Common myeloid progenitor, CD34-positive (primary cell): ENCODE measurements around the gene RNASEH2C. TPM values are rescaled to one million over a fixed set of nuclear protein-coding genes. Genes with fewer than 3 reads are reported as not detected.
A peak's percentile ranks its signal among the peaks of the same experiment; 100 is the strongest.
"Not testable (repeated sequence)": the region's sequence is repeated elsewhere in the genome, so short reads cannot be mapped to it uniquely, and the experiment has no call there.

Experiments
- CTCF ChIA-PET: fragments of 350-600 bp; sonication (Branson Sonifier 250); formaldehyde crosslinking; loops from one replicate; lab custom pipeline; 2021; ENCODE audit warnings: antibody characterized with exemption; lab: Charles Lee
- POLR2A ChIA-PET: fragments of 350-600 bp; sonication (Branson Sonifier 250); formaldehyde crosslinking; loops from one replicate; lab custom pipeline; 2021; ENCODE audit warnings: antibody characterized with exemption; lab: Charles Lee
- DNase-seq, 3 donors: peaks; one replicate each; pipeline versions ENCODE4 v3.0.0 to v3.0.0-alpha.2; 2013
- H3K27ac ChIP-seq, 2 experiments: 1 replicate in 1 of 2; 2 replicates in 1 of 2; pipeline ENCODE4 v1.7.0; 2013; ENCODE audit warnings: inconsistent platforms in 2 of 2, low read length in 2 of 2, mild to moderate bottlenecking in 2 of 2, low read depth in 1 of 2, moderate library complexity in 1 of 2; ENCODE audit not compliant: severe bottlenecking in 2 of 2, insufficient read depth in 1 of 2, poor library complexity in 1 of 2
- H3K27me3 ChIP-seq, 5 experiments: replicated peaks in 2 of 5; 1 replicate in 3 of 5; 2 replicates in 2 of 5; pipeline versions ENCODE4 v1.6.1 to v1.7.0; 2013; ENCODE audit warnings: low read length in 4 of 5, mild to moderate bottlenecking in 2 of 5, moderate library complexity in 2 of 5, inconsistent platforms in 1 of 5; ENCODE audit not compliant: insufficient read depth in 5 of 5, control insufficient read depth in 4 of 5
- H3K36me3 ChIP-seq, 4 experiments: 1 replicate in 2 of 4; 2 replicates in 2 of 4; pipeline versions ENCODE4 v1.6.1 to v1.7.0; 2013; ENCODE audit warnings: low read length in 3 of 4, control low read depth in 1 of 4, mild to moderate bottlenecking in 1 of 4; ENCODE audit not compliant: control insufficient read depth in 4 of 4, insufficient read depth in 4 of 4
- H3K4me1 ChIP-seq, 4 experiments: 1 replicate in 3 of 4; 2 replicates in 1 of 4; pipeline versions ENCODE4 v1.6.1 to v1.7.1; 2013; ENCODE audit warnings: low read length in 3 of 4, mild to moderate bottlenecking in 3 of 4, control low read depth in 1 of 4, inconsistent platforms in 1 of 4, moderate library complexity in 1 of 4; ENCODE audit not compliant: control insufficient read depth in 4 of 4, insufficient read depth in 4 of 4; ENCODE audit errors: control extremely low read depth in 1 of 4
- H3K4me3 ChIP-seq, 7 experiments: 1 replicate in 4 of 7; 2 replicates in 3 of 7; pipeline versions ENCODE4 v1.5.1 to v1.7.0; 2013; ENCODE audit warnings: mild to moderate bottlenecking in 7 of 7, low read length in 6 of 7, moderate library complexity in 6 of 7, inconsistent platforms in 2 of 7, low read depth in 2 of 7, control low read depth in 1 of 7; ENCODE audit not compliant: insufficient read depth in 4 of 7, control insufficient read depth in 1 of 7; ENCODE audit errors: extremely low read depth in 1 of 7
- H3K9me3 ChIP-seq, 5 experiments: 1 replicate in 4 of 5; 2 replicates in 1 of 5; pipeline versions ENCODE4 v1.6.1 to v1.7.1; 2013; ENCODE audit warnings: low read length in 4 of 5, mild to moderate bottlenecking in 2 of 5, inconsistent platforms in 1 of 5, low read depth in 1 of 5, moderate library complexity in 1 of 5; ENCODE audit not compliant: control insufficient read depth in 4 of 5, insufficient read depth in 2 of 5; ENCODE audit errors: control extremely low read depth in 1 of 5
- WGBS: methylation state at CpG from one replicate; pipeline ENCODE4 v1.1.5; 2013; ENCODE audit not compliant: insufficient coverage; 5-methylcytosine and 5-hydroxymethylcytosine counted together
- polyA plus RNA-seq: library from polyadenylated mRNA; unstranded; fragments of 120-200 nt; gene quantifications from one replicate; pipeline ENCODE4 v1.2.1, GENCODE V29; 2013

RNASEH2C gene
- 37.1 TPM for polyA plus RNA-seq

DNA sequence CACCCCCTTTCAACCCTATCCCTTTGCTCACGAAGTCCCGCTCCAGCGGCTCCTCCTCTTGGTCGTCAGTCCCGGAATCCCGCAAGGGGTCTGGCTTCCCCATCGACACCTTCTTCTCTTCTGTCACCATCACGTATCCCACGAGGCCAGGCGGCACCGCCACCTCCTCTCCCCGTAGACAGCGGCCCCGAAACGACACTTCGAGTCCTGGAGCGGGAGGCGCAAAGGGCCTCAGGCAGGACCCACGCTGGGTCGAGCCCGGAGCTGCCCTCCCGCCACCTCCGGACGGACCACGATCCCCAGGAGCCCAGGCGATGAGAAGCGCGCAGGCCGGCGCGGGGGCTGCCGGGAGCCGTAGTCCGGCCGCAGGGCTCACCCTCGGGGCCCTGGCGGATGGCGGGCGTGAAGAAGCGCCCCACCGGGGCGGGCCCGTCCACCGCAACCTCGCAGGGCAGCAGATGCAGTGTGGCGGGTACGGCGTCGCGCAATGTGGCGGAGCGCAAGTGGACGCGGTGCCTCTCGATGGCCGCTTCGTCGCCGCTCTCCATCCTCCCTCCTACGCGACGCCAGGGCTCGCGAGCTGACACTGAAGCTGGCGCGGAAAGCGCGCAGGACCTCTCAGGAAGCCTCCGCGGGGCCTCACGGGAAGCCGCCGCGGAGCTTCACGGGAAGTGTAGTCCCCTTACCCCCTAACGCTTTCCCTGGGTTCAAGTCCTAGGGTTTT is at the start of gene RNASEH2C:
TSS of gene RNASEH2C (minus strand) at position 588 of the 724 bp plus-strand sequence. CDS start at position 548, 40 bp downstream.
- ChIA-PET CTCF (interaction anchor here (0.6 to 2.1 kb wide), 4 partner anchors 8 to 97 kb away, joined by 4 to 6 read pairs (median 4); partner anchors contain the start of gene KAT5), POLR2A (interaction anchor here (0.6 to 0.9 kb wide), 2 partner anchors 57 to 137 kb away, joined by 3 to 4 read pairs; no protein-coding TSS in a partner anchor)
- peak within 1 kb of the TSS; percentile 42 to 78 for H3K27ac ChIP-seq
- peak; percentile 77 to 90 (median 85) for DNase-seq
- no peaks in the 10 kb centered on the region for H3K27me3 ChIP-seq
- H3K36me3 ChIP-seq = peaks cover 13 to 38% (median 29%) of the 10 kb centered on the region in 4 experiments
- WGBS = under 1% methylated on average over 70 of the region's 76 CpGs
- H3K4me3 ChIP-seq = peak within 1 kb of the TSS; percentile 60 to 91 (median 87)
- H3K9me3 ChIP-seq = no peaks in the 10 kb centered on the region
- H3K4me1 ChIP-seq = peaks cover 4 to 25% (median 20%) of the 10 kb centered on the region in 4 experiments

DNA sequence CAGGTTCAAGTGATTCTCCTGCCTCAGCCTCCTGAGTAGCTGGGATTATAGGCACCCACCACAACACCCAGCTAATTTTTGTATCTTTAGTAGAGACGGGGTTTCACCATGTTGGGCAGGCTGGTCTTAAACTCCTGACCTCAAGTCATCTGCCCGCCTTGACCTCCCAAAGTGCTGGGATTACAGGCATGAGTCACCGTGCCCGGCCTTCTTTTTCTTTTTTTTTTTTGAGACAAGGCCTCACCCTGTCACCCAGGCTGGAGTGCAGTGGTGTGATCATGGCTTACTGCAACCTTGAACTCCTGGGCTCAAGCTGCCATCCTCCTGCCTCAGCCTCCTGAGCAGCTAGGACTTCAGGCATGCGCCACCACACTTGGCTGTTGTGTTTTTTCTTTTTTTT is 47.2 kb upstream of the RNASEH2C start:
- H3K27me3 ChIP-seq, H3K4me3 ChIP-seq, H3K4me1 ChIP-seq, DNase-seq, H3K9me3 ChIP-seq, H3K36me3 ChIP-seq, H3K27ac ChIP-seq, POLR2A ChIA-PET: not testable (repeated sequence)
- CTCF ChIA-PET = interaction anchor here (0.5 to 2.3 kb wide), 4 partner anchors 11 to 75 kb away, joined by 3 to 11 read pairs (median 3); partner anchors contain the start of gene KAT5
- 100% methylated on average over 1 of the region's 5 CpGs for WGBS

- Histone ChIP-seq H3K4me1 (peaks cover 0 to 7% (median 3%) of the 10 kb centered on the region in 4 experiments), H3K4me3 (no peak overlapping the region), H3K9me3 (no peaks in the 10 kb centered on the region), H3K27ac (no peak overlapping the region), H3K36me3 (no peaks in the 10 kb centered on the region), H3K27me3 (no peaks in the 10 kb centered on the region)
- no peak for DNase-seq
- POLR2A ChIA-PET = no interaction called here
- CTCF ChIA-PET = interaction anchor here (0.5 to 2.3 kb wide), 6 partner anchors 12 to 75 kb away, joined by 3 to 11 read pairs (median 4); partner anchors contain the start of gene KAT5
- WGBS = 90% methylated on average over 8 of the region's 10 CpGs
Measured at GRCh38 chr11:65767406-65767805, 46.8 kb upstream of the RNASEH2C start.

GRCh38 chr11:65766535-65766934 is 45.9 kb upstream of the RNASEH2C start:
- Histone ChIP-seq H3K36me3 (no peaks in the 10 kb centered on the region), H3K9me3 (peaks cover 0 to 3% (median 0%) of the 10 kb centered on the region in 5 experiments), H3K4me3 (no peak overlapping the region), H3K4me1 (peaks cover 0 to 6% (median 2%) of the 10 kb centered on the region in 4 experiments), H3K27me3 (no peaks in the 10 kb centered on the region), H3K27ac (no peak overlapping the region)
- 68% methylated on average over 7 of the region's 7 CpGs for WGBS
- peak in 2 of 3 donors; percentile 54 to 66 for DNase-seq
- ChIA-PET POLR2A (no interaction called here), CTCF (interaction anchor here (1.4 to 2.3 kb wide), 4 partner anchors 12 to 47 kb away, joined by 3 to 11 read pairs (median 4); no protein-coding TSS in a partner anchor)

DNA sequence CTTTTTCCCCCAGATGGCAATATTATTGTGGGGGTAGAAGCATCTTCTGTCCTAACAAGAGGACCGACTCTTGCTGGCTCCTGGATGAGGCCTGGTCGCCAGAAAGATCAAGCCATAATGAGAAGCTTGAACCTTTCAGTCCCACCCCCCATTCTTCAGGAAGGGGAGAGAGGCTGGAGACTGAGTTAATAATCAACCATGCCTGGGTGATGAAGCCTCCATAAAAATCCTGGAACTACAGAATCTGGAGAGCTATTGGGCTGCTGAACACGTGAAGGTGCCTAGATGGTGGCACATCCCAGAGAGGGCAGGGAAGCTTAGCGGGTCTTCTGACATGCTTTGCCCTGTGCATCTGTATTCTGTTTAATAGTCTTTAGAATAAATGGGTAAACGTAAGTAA is 43.8 kb upstream of the RNASEH2C start:
- H3K27ac ChIP-seq = no peak overlapping the region
- H3K4me3 ChIP-seq = no peak overlapping the region
- no peak for DNase-seq
- no peaks in the 10 kb centered on the region for H3K36me3 ChIP-seq
- peaks cover 0 to 4% (median 0%) of the 10 kb centered on the region in 5 experiments for H3K9me3 ChIP-seq
- peaks cover 0 to 1% (median 0%) of the 10 kb centered on the region in 5 experiments for H3K27me3 ChIP-seq
- ChIA-PET POLR2A (no interaction called here), CTCF (interaction anchor here (1.0 kb wide), 1 partner anchor 125 kb away, joined by 5 read pairs; no protein-coding TSS in a partner anchor)
- 98% methylated on average over 4 of the region's 5 CpGs for WGBS
- peaks cover 0 to 3% (median 0%) of the 10 kb centered on the region in 4 experiments for H3K4me1 ChIP-seq

- H3K27me3 ChIP-seq, H3K9me3 ChIP-seq, POLR2A ChIA-PET, H3K36me3 ChIP-seq, CTCF ChIA-PET, DNase-seq, H3K27ac ChIP-seq, H3K4me1 ChIP-seq, H3K4me3 ChIP-seq: not testable (repeated sequence)
- WGBS = 88% methylated on average over 17 of the region's 29 CpGs
Measured at GRCh38 chr11:65762816-65763215, 42.2 kb upstream of the RNASEH2C start.

DNA sequence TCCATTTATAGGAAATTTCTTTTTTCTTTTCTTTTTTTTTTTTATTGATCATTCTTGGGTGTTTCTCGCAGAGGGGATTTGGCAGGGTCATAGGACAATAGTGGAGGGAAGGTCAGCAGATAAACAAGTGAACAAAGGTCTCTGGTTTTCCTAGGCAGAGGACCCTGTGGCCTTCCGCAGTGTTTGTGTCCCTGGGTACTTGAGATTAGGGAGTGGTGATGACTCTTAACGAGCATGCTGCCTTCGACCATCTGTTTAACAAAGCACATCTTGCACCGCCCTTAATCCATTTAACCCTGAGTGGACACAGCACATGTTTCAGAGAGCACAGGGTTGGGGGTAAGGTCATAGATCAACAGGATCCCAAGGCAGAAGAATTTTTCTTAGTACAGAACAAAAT is 41.6 kb upstream of the RNASEH2C start:
- H3K4me3 ChIP-seq, H3K27me3 ChIP-seq, H3K4me1 ChIP-seq, H3K27ac ChIP-seq, H3K36me3 ChIP-seq, POLR2A ChIA-PET, DNase-seq, H3K9me3 ChIP-seq: not testable (repeated sequence)
- WGBS = no CpG with 5 or more reads among the region's 5 CpGs
- CTCF ChIA-PET = interaction anchor here (1.0 to 3.1 kb wide), 2 partner anchors 15 to 18 kb away, joined by 3 to 8 read pairs; no protein-coding TSS in a partner anchor
